Stomach (tissue), 9 donors: ENCODE results near the gene TPCN2. TPM values are rescaled to one million over a fixed set of nuclear protein-coding genes. Genes with fewer than 3 reads are reported as not detected.

Experiments used
- DNase-seq, 2 donors: peaks; one replicate each; pipeline versions ENCODE4 v3.0.0 to v3.0.0-alpha.2; 2013 to 2019
- H3K27ac ChIP-seq, 5 donors: fragments of 200-600 bp in 4 of 5; sonication (generic) in 4 of 5; one replicate each; pipeline ENCODE4 v1.5.1; 2013 to 2019; ENCODE audit warnings: mild to moderate bottlenecking in 1 of 5, moderate library complexity in 1 of 5
- H3K27me3 ChIP-seq, 3 donors: fragments of 200-600 bp; sonication (generic); one replicate each; pipeline ENCODE4 v1.5.1; 2017 to 2019; ENCODE audit warnings: mixed run types in 1 of 3
- H3K36me3 ChIP-seq, 4 donors: fragments of 200-600 bp; sonication (generic); 1 replicate in 3 of 4; 2 replicates in 1 of 4; pipeline ENCODE4 v1.5.1; 2016 to 2019
- H3K4me1 ChIP-seq, 4 donors: fragments of 200-600 bp; sonication (generic); one replicate each; pipeline ENCODE4 v1.5.1; 2016 to 2019
- H3K4me3 ChIP-seq, 4 donors: fragments of 200-600 bp; sonication (generic) in 3 of 4; one replicate each; pipeline ENCODE4 v1.5.1; 2016 to 2019; ENCODE audit warnings: mild to moderate bottlenecking in 1 of 4
- H3K9me3 ChIP-seq, 4 donors: fragments of 200-600 bp; sonication (generic); one replicate each; pipeline ENCODE4 v1.5.1; 2016 to 2019
- EP300 ChIP-seq: sonication (generic); formaldehyde crosslinking; IDR thresholded peaks from one replicate; pipeline ENCODE4 v1.6.1; 2017; ENCODE audit warnings: antibody characterized with exemption
- POLR2A ChIP-seq, 4 donors: fragments of 450-650 bp; IDR thresholded peaks; one replicate each; pipeline ENCODE4 v1.6.1; 2016; ENCODE audit warnings: antibody characterized with exemption in 4 of 4, control low read depth in 2 of 4, mild to moderate bottlenecking in 1 of 4, moderate library complexity in 1 of 4
- POLR2AphosphoS5 ChIP-seq, 3 donors: sonication (generic); formaldehyde crosslinking; IDR thresholded peaks; one replicate each; pipeline ENCODE4 v1.6.1; 2016; ENCODE audit warnings: antibody characterized with exemption in 3 of 3
- WGBS, 5 donors: extraction: QIAGEN DNeasy Blood & Tissue Kit in 3 of 5; methylation state at CpG; one replicate each; pipeline versions ENCODE4 v1.1.5 to v1.1.7; 2013 to 2018; 5-methylcytosine and 5-hydroxymethylcytosine counted together
- intact Hi-C: fragments of 100-400 bp; cut with DNase I; formaldehyde crosslinking; loops from one replicate; pipeline ENCODE4 v1.15.1; 2023; ENCODE audit warnings: low total_unique reads
- polyA plus RNA-seq, 3 donors: library from polyadenylated mRNA; stranded (reverse); fragments of 200-250 nt; gene quantifications; one replicate each; pipeline ENCODE4 v1.2.3, GENCODE V29; 2013
- total RNA-seq, 5 donors: library from RNA; depleted of rRNA; stranded (reverse); fragments of >200 nt; gene quantifications; one replicate each; pipeline versions ENCODE4 v1.1.0 to v1.2.3, GENCODE V29; 2014 to 2016
- TF ChIP-seq, protein P1 (sequence below), 7 experiments: fragments of 450-650 bp in 4 of 7; fragments of 200-600 bp in 3 of 7; sonication (generic) in 3 of 7; IDR thresholded peaks; one replicate each; pipeline ENCODE4 v1.5.1; 2016 to 2019; ENCODE audit warnings: antibody characterized with exemption in 7 of 7, control low read depth in 2 of 7, mild to moderate bottlenecking in 1 of 7
- donor health status: healthy with polysubstance abuse.
- donor health status: Bipolar disorder and iron deficiency.
- donor health status: healthy.

Gene TPCN2
- total and polyA plus RNA-seq, 8 donors: 6.4 to 66.1 (median 27.2) TPM

DNA sequence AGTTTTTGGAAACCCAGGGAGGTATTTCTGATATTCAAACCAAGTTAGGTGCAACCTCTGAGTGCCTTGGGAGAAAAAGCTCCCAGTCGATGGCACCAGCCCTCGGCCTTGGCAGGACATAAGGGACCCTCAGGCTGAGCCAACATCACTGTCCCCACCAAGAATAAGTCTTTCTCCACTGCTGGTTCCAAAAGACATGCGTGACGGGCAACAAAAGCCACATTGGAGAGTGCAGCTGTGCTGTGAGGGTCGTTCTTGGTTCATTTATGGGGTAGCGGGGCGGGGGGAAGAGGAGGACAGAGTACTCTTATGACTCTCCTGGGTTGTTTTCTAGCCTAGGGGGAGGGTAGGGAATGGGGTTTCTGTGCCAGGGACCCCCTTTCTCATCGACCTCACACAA lies 11.2 kb upstream of the TPCN2 start:
- WGBS, 5 donors: 77 to 89% (median 82%) methylated on average over 8 of the region's 8 CpGs
- no peak for DNase-seq
- peaks cover 0 to 12% (median 4%) of the 10 kb centered on the region in 4 donors for H3K4me1 ChIP-seq
- H3K9me3 ChIP-seq: no peaks in the 10 kb centered on the region
- TF ChIP-seq POLR2A (IDR thresholded peaks at IDR 0.05): no peak
- TF ChIP-seq EP300: no peak
- TF ChIP-seq, protein P1, sequence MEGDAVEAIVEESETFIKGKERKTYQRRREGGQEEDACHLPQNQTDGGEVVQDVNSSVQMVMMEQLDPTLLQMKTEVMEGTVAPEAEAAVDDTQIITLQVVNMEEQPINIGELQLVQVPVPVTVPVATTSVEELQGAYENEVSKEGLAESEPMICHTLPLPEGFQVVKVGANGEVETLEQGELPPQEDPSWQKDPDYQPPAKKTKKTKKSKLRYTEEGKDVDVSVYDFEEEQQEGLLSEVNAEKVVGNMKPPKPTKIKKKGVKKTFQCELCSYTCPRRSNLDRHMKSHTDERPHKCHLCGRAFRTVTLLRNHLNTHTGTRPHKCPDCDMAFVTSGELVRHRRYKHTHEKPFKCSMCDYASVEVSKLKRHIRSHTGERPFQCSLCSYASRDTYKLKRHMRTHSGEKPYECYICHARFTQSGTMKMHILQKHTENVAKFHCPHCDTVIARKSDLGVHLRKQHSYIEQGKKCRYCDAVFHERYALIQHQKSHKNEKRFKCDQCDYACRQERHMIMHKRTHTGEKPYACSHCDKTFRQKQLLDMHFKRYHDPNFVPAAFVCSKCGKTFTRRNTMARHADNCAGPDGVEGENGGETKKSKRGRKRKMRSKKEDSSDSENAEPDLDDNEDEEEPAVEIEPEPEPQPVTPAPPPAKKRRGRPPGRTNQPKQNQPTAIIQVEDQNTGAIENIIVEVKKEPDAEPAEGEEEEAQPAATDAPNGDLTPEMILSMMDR (IDR thresholded peaks at IDR 0.05): no peak
- no peak for TF ChIP-seq POLR2AphosphoS5 (IDR thresholded peaks at IDR 0.05)
- H3K27ac ChIP-seq: peak overlapping the region in 1 of 5 donors; percentile 24
- no peak overlapping the region for H3K4me3 ChIP-seq
- H3K36me3 ChIP-seq: no peaks in the 10 kb centered on the region
- intact Hi-C loops: no loop called here
- H3K27me3 ChIP-seq: peaks cover 0 to 12% (median 0%) of the 10 kb centered on the region in 3 donors

DNA sequence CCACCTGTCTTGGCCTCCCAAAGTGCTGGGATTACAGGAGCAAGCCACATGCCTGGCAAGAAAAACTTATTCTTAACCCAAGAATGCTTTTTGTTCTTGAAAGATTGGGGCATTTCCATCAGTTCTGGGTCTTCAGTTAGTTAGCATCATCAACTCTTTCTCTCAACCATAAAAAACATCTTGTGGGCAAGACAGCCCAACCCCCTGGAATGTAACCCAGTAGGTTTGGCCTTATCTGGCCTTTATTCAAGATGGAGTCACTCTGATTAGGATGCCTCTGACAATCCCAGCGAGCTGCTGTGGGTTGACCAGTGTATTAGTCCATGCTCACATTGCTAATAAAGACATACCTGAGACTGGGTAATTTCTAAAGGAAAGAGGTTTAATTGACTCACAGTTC lies 9.2 kb upstream of the TPCN2 start:
- Histone ChIP-seq H3K27me3 (peaks cover 0 to 8% (median 0%) of the 10 kb centered on the region in 3 donors), H3K9me3 (no peaks in the 10 kb centered on the region), H3K36me3 (no peaks in the 10 kb centered on the region), H3K27ac (no peak overlapping the region), H3K4me1 (peaks cover 0 to 20% (median 9%) of the 10 kb centered on the region in 4 donors), H3K4me3 (no peak overlapping the region)
- intact Hi-C loops: no loop called here
- WGBS, 5 donors: 62 to 78% (median 70%) methylated on average over 1 of the region's 1 CpG
- TF ChIP-seq POLR2AphosphoS5 (IDR thresholded peaks at IDR 0.05) (no peak), POLR2A (IDR thresholded peaks at IDR 0.05) (no peak), EP300 (no peak)
- TF ChIP-seq, protein P1 (IDR thresholded peaks at IDR 0.05): no peak
- no peak for DNase-seq

DNA sequence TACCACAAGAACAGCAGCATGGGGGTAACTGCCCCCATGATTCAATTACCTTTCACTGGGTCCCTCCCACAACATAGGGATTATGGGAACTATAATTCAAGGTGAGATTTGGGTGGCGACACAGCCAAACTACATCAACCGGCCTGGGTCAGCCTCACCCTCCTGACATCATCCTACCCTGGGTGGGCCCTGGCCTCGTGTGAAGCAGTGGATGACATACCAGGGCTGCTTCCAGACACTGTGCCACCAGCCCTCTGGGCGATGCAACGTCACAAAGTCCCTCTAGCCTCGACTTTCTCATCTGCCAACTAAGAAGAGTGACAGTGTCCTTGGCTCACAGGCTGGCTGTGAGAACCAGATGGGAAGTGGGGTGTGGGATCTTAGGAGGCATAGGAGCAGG lies 8.7 kb upstream of the TPCN2 start:
- H3K9me3 ChIP-seq: no peaks in the 10 kb centered on the region
- no peak for DNase-seq
- no peaks in the 10 kb centered on the region for H3K36me3 ChIP-seq
- H3K27me3 ChIP-seq: peaks cover 0 to 8% (median 0%) of the 10 kb centered on the region in 3 donors
- intact Hi-C loops: no loop called here
- no peak overlapping the region for H3K27ac ChIP-seq
- H3K4me1 ChIP-seq: peaks cover 0 to 24% (median 11%) of the 10 kb centered on the region in 4 donors
- TF ChIP-seq, protein P1 (IDR thresholded peaks at IDR 0.05): no peak
- TF ChIP-seq POLR2AphosphoS5 (IDR thresholded peaks at IDR 0.05): no peak
- TF ChIP-seq POLR2A (IDR thresholded peaks at IDR 0.05): no peak
- TF ChIP-seq EP300: no peak
- WGBS, 5 donors: 81 to 100% (median 86%) methylated on average over 2 to 6 of the region's 6 CpGs
- H3K4me3 ChIP-seq: no peak overlapping the region

DNA sequence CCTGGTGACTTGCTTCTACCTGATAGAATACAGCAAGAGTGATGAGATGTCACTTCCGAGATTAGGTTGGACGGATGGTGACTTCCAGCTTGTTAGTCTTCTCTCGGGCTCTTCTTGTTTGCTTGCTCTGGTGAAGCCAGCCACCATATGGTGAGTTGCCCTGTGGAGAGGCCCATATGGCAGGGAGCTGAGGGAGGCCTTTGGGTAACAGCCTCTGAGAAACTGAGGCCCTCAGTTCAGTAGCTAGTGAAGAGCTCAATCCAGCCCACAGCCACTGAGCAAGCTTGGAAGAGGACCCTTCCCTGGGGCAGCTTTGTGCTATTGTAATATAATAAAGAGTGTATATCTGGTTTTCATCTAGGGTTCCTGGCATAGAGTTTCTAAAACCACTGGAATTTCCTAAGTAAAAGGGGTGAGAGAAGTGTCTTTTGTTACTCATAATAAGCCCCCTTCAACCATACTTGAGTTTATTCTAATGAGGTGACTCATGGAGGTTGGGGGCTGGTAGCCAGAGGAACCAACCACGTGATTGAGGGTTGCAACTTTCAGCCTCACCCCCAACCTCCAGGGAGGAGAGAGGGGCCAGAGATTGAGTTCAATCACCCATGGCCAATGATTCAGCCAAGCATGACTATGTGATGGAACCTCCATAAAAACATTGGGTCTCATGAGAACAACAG lies 8.0 kb upstream of the TPCN2 start:
- Histone ChIP-seq H3K27ac (no peak overlapping the region), H3K9me3 (no peaks in the 10 kb centered on the region), H3K4me3 (no peak overlapping the region), H3K4me1 (peaks cover 0 to 17% (median 8%) of the 10 kb centered on the region in 4 donors), H3K36me3 (no peaks in the 10 kb centered on the region), H3K27me3 (peaks cover 0 to 5% (median 0%) of the 10 kb centered on the region in 3 donors)
- WGBS, 5 donors: 71 to 84% (median 74%) methylated on average over 4 of the region's 4 CpGs
- intact Hi-C loops: no loop called here
- DNase-seq: no peak
- TF ChIP-seq POLR2AphosphoS5 (IDR thresholded peaks at IDR 0.05) (no peak), EP300 (no peak), POLR2A (IDR thresholded peaks at IDR 0.05) (no peak)
- TF ChIP-seq, protein P1 (IDR thresholded peaks at IDR 0.05): no peak
